H9 (cell line): ENCODE results near the gene SYNE2. TPM values are rescaled to one million over a fixed set of nuclear protein-coding genes. Genes with fewer than 3 reads are reported as not detected.

Experiments
- DNase-seq: peaks from one replicate; pipeline ENCODE4 v3.0.0-alpha.2; 2017
- H2AFZ ChIP-seq: one replicate; pipeline ENCODE4 v1.6.1; 2013; ENCODE audit warnings: mild to moderate bottlenecking, low read length, control low read depth, moderate library complexity
- H2AK5ac ChIP-seq: 2 replicates; pipeline ENCODE4 v1.6.1; 2013; ENCODE audit warnings: low read length, control low read depth, mixed read lengths; ENCODE audit not compliant: insufficient read length
- H2BK120ac ChIP-seq: one replicate; pipeline ENCODE4 v1.6.1; 2013; ENCODE audit warnings: low read depth, mild to moderate bottlenecking, low read length, control low read depth, inconsistent platforms; ENCODE audit not compliant: poor library complexity, severe bottlenecking
- H2BK12ac ChIP-seq: 2 replicates; pipeline ENCODE4 v1.6.1; 2013; ENCODE audit warnings: low read length, control low read depth, mixed read lengths, low read depth; ENCODE audit not compliant: insufficient read length
- H2BK15ac ChIP-seq: 2 replicates; pipeline ENCODE4 v1.6.1; 2013; ENCODE audit warnings: low read depth, low read length, control low read depth
- H2BK20ac ChIP-seq: one replicate; pipeline ENCODE4 v1.6.1; 2013; ENCODE audit warnings: low read depth, mild to moderate bottlenecking, low read length, control low read depth, inconsistent platforms; ENCODE audit not compliant: poor library complexity, severe bottlenecking
- H2BK5ac ChIP-seq: 2 replicates; pipeline ENCODE4 v1.6.1; 2013; ENCODE audit warnings: low read length, control low read depth, mixed read lengths; ENCODE audit not compliant: insufficient read length
- H3K14ac ChIP-seq: 2 replicates; pipeline ENCODE4 v1.6.1; 2013; ENCODE audit warnings: low read length, control low read depth; ENCODE audit not compliant: insufficient read depth
- H3K18ac ChIP-seq: 2 replicates; pipeline ENCODE4 v1.6.1; 2013; ENCODE audit warnings: low read depth, mild to moderate bottlenecking, mixed read lengths, low read length, control low read depth; ENCODE audit not compliant: insufficient read length
- H3K23ac ChIP-seq: 2 replicates; pipeline ENCODE4 v1.6.1; 2013; ENCODE audit warnings: low read length, control low read depth, mixed read lengths, low read depth; ENCODE audit not compliant: insufficient read length
- H3K23me2 ChIP-seq: 2 replicates; pipeline ENCODE4 v1.6.1; 2013; ENCODE audit warnings: low read depth, mild to moderate bottlenecking, mixed read lengths, low read length, control low read depth; ENCODE audit not compliant: insufficient read length, poor library complexity, severe bottlenecking
- H3K27ac ChIP-seq: 2 replicates; pipeline ENCODE4 v1.5.1; 2013; ENCODE audit warnings: low read length, control low read depth, mixed read lengths, low read depth; ENCODE audit not compliant: insufficient read length
- H3K27me3 ChIP-seq: 2 replicates; pipeline ENCODE4 v1.6.1; 2013; ENCODE audit warnings: low read length, control low read depth, inconsistent platforms; ENCODE audit not compliant: insufficient read depth
- H3K4ac ChIP-seq: 2 replicates; pipeline ENCODE4 v1.6.1; 2013; ENCODE audit warnings: low read depth, mild to moderate bottlenecking, control low read depth, inconsistent platforms, low read length, moderate library complexity
- H3K4me1 ChIP-seq: 2 replicates; pipeline ENCODE4 v1.6.1; 2013; ENCODE audit warnings: low read length, control low read depth, inconsistent platforms; ENCODE audit not compliant: insufficient read depth
- H3K4me2 ChIP-seq: 2 replicates; pipeline ENCODE4 v1.6.1; 2013; ENCODE audit warnings: low read length, control low read depth, mixed read lengths; ENCODE audit not compliant: insufficient read length, insufficient read depth
- H3K56ac ChIP-seq: 2 replicates; pipeline ENCODE4 v1.6.1; 2013; ENCODE audit warnings: low read depth, mild to moderate bottlenecking, mixed read lengths, low read length, control low read depth; ENCODE audit not compliant: insufficient read length
- H3K79me1 ChIP-seq: 2 replicates; pipeline ENCODE4 v1.6.1; 2013; ENCODE audit warnings: low read depth, mild to moderate bottlenecking, moderate library complexity, low read length, control low read depth, inconsistent platforms; ENCODE audit not compliant: insufficient read depth, poor library complexity, severe bottlenecking
- H3K79me2 ChIP-seq: 2 replicates; pipeline ENCODE4 v1.6.1; 2013; ENCODE audit warnings: low read length, control low read depth, inconsistent platforms; ENCODE audit not compliant: insufficient read depth
- H3K9ac ChIP-seq: 2 replicates; pipeline ENCODE4 v1.6.1; 2013; ENCODE audit warnings: low read length, control low read depth, mixed read lengths; ENCODE audit not compliant: insufficient read length; ENCODE audit errors: extremely low read depth
- H3K9me3 ChIP-seq: one replicate; pipeline ENCODE4 v1.6.1; 2013; ENCODE audit warnings: low read depth, low read length, inconsistent platforms; ENCODE audit not compliant: control insufficient read depth
- H3T11ph ChIP-seq: one replicate; pipeline ENCODE4 v1.6.1; 2013; ENCODE audit warnings: mild to moderate bottlenecking, low read length, control low read depth, inconsistent platforms
- H4K20me1 ChIP-seq: one replicate; pipeline ENCODE4 v1.6.1; 2013; ENCODE audit not compliant: control insufficient read depth, insufficient read length, insufficient read depth
- H4K5ac ChIP-seq: 2 replicates; pipeline ENCODE4 v1.6.1; 2013; ENCODE audit warnings: low read depth, mild to moderate bottlenecking, mixed read lengths, low read length, control low read depth; ENCODE audit not compliant: insufficient read length
- H4K8ac ChIP-seq: replicated peaks from 2 replicates; pipeline ENCODE4 v1.6.1; 2013; ENCODE audit warnings: low read length, control low read depth, mixed read lengths, low read depth; ENCODE audit not compliant: insufficient read length
- H4K91ac ChIP-seq: 2 replicates; pipeline ENCODE4 v1.6.1; 2013; ENCODE audit warnings: low read depth, mild to moderate bottlenecking, moderate library complexity, mixed read lengths, low read length, control low read depth; ENCODE audit not compliant: insufficient read length
- H3K27ac Mint-ChIP-seq, 3 experiments: 2 replicates in 2 of 3; 3 replicates in 1 of 3; pipeline ENCODE4 v1.8.0; 2020 to 2021; ENCODE audit warnings: mixed read lengths in 3 of 3, mild to moderate bottlenecking in 1 of 3, moderate library complexity in 1 of 3
- H3K27me3 Mint-ChIP-seq: 2 replicates; pipeline ENCODE4 v1.8.0; 2021; ENCODE audit warnings: low read depth, mild to moderate bottlenecking, moderate library complexity, mixed read lengths
- H3K36me3 Mint-ChIP-seq, 3 experiments: 2 replicates in 2 of 3; 3 replicates in 1 of 3; pipeline ENCODE4 v1.8.0; 2020 to 2021; ENCODE audit warnings: low read depth in 3 of 3, mixed read lengths in 3 of 3; ENCODE audit not compliant: insufficient read depth in 1 of 3
- H3K4me1 Mint-ChIP-seq, 2 experiments: 2 replicates each; pipeline ENCODE4 v1.8.0; 2020; ENCODE audit warnings: mixed read lengths in 2 of 2
- H3K4me3 Mint-ChIP-seq, 2 experiments: 2 replicates in 1 of 2; 3 replicates in 1 of 2; pipeline ENCODE4 v1.8.0; 2020 to 2021; ENCODE audit warnings: mild to moderate bottlenecking in 2 of 2, mixed read lengths in 2 of 2, moderate library complexity in 1 of 2
- H3K9me3 Mint-ChIP-seq, 2 experiments: 2 replicates in 1 of 2; 3 replicates in 1 of 2; pipeline ENCODE4 v1.8.0; 2020; ENCODE audit warnings: mild to moderate bottlenecking in 2 of 2, mixed read lengths in 2 of 2, moderate library complexity in 1 of 2
- CTCF ChIP-seq: fragments of 200-600 bp; sonication (generic); conservative IDR thresholded peaks from 3 replicates; pipeline ENCODE4 v1.8.0; 2021; ENCODE audit warnings: antibody characterized with exemption, mild to moderate bottlenecking
- WGBS: extraction: QIAGEN DNeasy Blood & Tissue Kit; methylation state at CpG from one replicate; pipeline ENCODE4 v1.1.7; 2013; ENCODE audit warnings: missing lambda C conversion rate, low lambda C conversion rate, mixed read lengths; ENCODE audit not compliant: insufficient read length; ENCODE audit errors: extremely low coverage; 5-methylcytosine and 5-hydroxymethylcytosine counted together
- total RNA-seq: library from RNA; stranded (reverse); gene quantifications from 2 replicates; pipeline ENCODE4 v1.2.1, GENCODE V29; 2021

SYNE2 gene
- total RNA-seq, 1 experiment from 2014 or later, result 43.3 TPM

DNA sequence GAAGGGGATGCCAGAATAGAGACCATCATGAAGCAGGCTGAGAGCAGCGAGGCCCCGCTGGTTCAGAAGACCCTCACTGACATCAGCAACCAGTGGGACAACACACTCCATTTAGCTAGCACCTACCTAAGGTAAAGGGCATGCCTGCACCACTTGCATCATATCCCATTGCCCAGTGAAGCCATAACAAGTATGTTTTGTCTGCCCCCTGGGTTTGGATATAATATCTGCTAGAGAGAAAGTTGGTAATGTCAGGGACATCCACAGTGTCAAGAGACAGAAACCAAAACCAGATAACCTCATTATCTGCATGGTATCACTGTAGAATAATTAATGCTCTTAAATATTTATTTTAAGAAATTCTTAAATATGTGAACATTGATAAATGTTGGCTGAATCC is 173.8 kb downstream of the SYNE2 start:
- WGBS, result no CpG with 5 or more reads among the region's 2 CpGs
- no peaks in the 10 kb centered on the region for H3K27me3 ChIP-seq

More for the DNA sequence above, 173.8 kb downstream of the SYNE2 start:
- TF ChIP-seq CTCF, result no peak
- H2AFZ ChIP-seq, result no peak overlapping the region
- H3K79me2 ChIP-seq, result no peaks in the 10 kb centered on the region
- H2BK12ac ChIP-seq, result no peak overlapping the region
- no peak overlapping the region for H3K18ac ChIP-seq
- no peak overlapping the region for H3K56ac ChIP-seq
- H3K27ac Mint-ChIP-seq, result no peak overlapping the region
- H3K27me3 Mint-ChIP-seq, result no peaks in the 10 kb centered on the region
- no peak overlapping the region for H3K27ac ChIP-seq
- H2BK20ac ChIP-seq, result no peak overlapping the region
- no peaks in the 10 kb centered on the region for H3K9me3 ChIP-seq
- H2BK15ac ChIP-seq, result no peak overlapping the region
- H3K4me1 Mint-ChIP-seq, result no peaks in the 10 kb centered on the region
- H3K23me2 ChIP-seq, result no peaks in the 10 kb centered on the region
- no peak overlapping the region for H3K4me3 Mint-ChIP-seq
- H4K8ac ChIP-seq, result no peak overlapping the region
- no peak overlapping the region for H3K14ac ChIP-seq
- H3K9me3 Mint-ChIP-seq, result no peaks in the 10 kb centered on the region
- no peak overlapping the region for H3K4ac ChIP-seq
- no peaks in the 10 kb centered on the region for H3K4me1 ChIP-seq
- H3K9ac ChIP-seq, result no peak overlapping the region
- no peak overlapping the region for H3K23ac ChIP-seq
- no peak overlapping the region for H4K5ac ChIP-seq
- no peak overlapping the region for H2BK5ac ChIP-seq
- no peak overlapping the region for H2AK5ac ChIP-seq
- peaks cover 4 to 36% (median 24%) of the 10 kb centered on the region in 3 experiments; a peak in 6 of 7 replicates for H3K36me3 Mint-ChIP-seq
- no peak overlapping the region for H4K91ac ChIP-seq
- no peaks in the 10 kb centered on the region for H3K79me1 ChIP-seq
- no peaks in the 10 kb centered on the region for H4K20me1 ChIP-seq
- no peak overlapping the region for H3K4me2 ChIP-seq
- H2BK120ac ChIP-seq, result no peak overlapping the region
- DNase-seq, result no peak
- no peak overlapping the region for H3T11ph ChIP-seq
